Measurements from ENCODE around the gene OR7A10.

Gene OR7A10

GRCh38 chr19:14848822-14849221, at the start of gene OR7A10:
TSS of gene OR7A10 (minus strand) at chr19:14848922. CDS start at chr19:14841877, 7,045 bp downstream.
- no peak for DNase-seq

GRCh38 chr19:14890643-14891379, 42.1 kb upstream of the OR7A10 start:
- no peak for DNase-seq

- no peak for DNase-seq
These were observed 41.4 kb upstream of the OR7A10 start for GRCh38 chr19:14889994-14890642.

GRCh38 chr19:14886032-14886431, 37.3 kb upstream of the OR7A10 start, which contains the start of gene OR7A17:
TSS of gene OR7A17 (minus strand) at chr19:14886132. CDS start at chr19:14881355, 4,777 bp downstream.
- DNase-seq: no peak

- no peak for DNase-seq
These were observed 23.0 kb upstream of the OR7A10 start for GRCh38 chr19:14871619-14872230.

GRCh38 chr19:14868497-14868896, 19.8 kb upstream of the OR7A10 start:
- DNase-seq: no peak

GRCh38 chr19:14843578-14843977, 5.1 kb downstream of the OR7A10 start:
- no peak for DNase-seq

- DNase-seq: no peak
These were observed 5.6 kb downstream of the OR7A10 start for GRCh38 chr19:14843169-14843568.

GRCh38 chr19:14840206-14840605, 8.5 kb downstream of the OR7A10 start:
- no peak for DNase-seq

- DNase-seq: no peak
These were observed 11.3 kb downstream of the OR7A10 start for GRCh38 chr19:14837391-14837790.

- no peak for DNase-seq
These were observed 13.7 kb downstream of the OR7A10 start, which contains the start of the genes OR7A5 and OR7C1 for GRCh38 chr19:14835011-14835410. TSS of gene OR7A5 (minus strand) at chr19:14835185. CDS start at chr19:14828241, 6,944 bp downstream. TSS of gene OR7C1 (minus strand) at chr19:14835185. CDS start at chr19:14800136, 35,049 bp downstream.

- no peak for DNase-seq
These were observed 18.0 kb downstream of the OR7A10 start for GRCh38 chr19:14830702-14831101.

- no peak for DNase-seq
These were observed 22.7 kb downstream of the OR7A10 start for GRCh38 chr19:14826006-14826405.

GRCh38 chr19:14821937-14822336, 26.8 kb downstream of the OR7A10 start:
- DNase-seq: no peak

- no peak for DNase-seq
These were observed 30.1 kb downstream of the OR7A10 start for GRCh38 chr19:14818588-14818987.

- DNase-seq: no peak
These were observed 31.7 kb downstream of the OR7A10 start for GRCh38 chr19:14817052-14817451.

- DNase-seq: no peak
These were observed 33.6 kb downstream of the OR7A10 start for GRCh38 chr19:14814982-14815652.

- no peak for DNase-seq
These were observed 39.3 kb downstream of the OR7A10 start for GRCh38 chr19:14809272-14810057.

GRCh38 chr19:14804765-14805164, 44.0 kb downstream of the OR7A10 start:
- DNase-seq: no peak

GRCh38 chr19:14798760-14799159, 50.0 kb downstream of the OR7A10 start:
- no peak for DNase-seq

GRCh38 chr19:14796021-14796420, 52.7 kb downstream of the OR7A10 start:
- no peak for DNase-seq

GRCh38 chr19:14795078-14795721, 53.5 kb downstream of the OR7A10 start:
- no peak for DNase-seq

Measured in DMS153 (cell line).